ENCODE results near the gene COL23A1.

Gene COL23A1

DNA sequence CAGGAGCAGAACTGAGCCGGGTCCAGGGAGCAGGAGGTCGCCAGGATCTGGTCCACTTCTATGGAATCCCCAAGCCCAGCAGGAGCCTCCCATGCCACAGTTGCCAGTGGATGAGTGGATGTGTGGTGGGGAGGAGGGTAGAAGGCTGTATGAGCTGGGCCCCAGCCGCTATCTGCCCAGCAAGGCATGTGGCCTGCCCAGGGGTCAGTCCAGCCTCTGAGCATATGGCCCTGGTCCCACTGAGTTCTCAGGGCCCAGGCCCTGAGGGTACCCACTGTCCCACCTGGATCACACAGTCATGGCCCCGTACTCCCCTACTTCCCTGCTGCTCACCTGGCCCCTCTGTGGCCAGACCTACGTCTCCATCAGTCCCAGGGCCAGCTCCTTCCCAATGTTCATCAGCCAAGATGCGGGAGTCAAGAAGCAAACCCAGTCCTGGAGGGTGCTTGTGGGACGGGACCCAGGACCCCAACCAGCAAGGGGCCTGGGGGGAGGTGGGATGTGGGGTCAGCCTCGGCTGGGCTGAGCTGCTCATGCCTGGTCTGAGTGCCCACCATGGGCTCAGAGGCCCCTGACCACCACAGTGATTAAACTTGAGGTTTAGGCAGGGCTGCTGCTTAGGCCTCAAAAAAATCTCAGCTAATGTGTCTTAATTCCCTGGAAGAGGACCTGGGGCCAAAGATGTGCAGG is 152.7 kb downstream of the COL23A1 start:
- no peak for DNase-seq (ENCODE audit: low read depth in 2 of 2)

DNA sequence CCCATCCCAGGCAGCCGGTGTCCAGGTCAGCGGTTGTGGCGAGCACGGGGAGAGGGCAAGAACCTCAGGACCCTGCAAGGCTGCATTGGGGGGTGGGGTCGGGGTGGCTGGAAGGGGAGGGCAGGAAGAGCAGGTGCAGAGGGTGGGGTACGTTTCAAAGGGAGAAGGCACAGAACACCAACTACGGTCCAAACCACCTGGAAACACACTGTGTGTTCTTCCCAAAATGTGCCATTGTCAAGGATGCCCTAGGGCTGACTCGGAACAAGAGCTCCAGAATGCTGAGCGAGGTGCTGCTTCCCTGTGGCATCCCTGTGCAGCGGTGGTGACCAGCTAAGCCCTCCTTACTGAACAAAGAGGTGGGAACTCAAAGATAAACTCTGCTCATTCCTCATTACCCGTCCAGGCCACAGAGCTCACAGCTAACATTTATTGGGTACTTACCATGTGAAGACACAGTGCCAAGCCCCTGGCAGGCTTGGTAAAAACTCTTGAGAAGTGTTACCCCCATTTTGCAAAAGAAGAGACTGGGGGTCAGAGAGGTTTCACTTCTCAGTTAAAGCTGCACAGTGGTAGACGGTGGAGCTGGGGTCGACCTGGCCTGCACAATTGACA is 153.8 kb downstream of the COL23A1 start:
- no peak for DNase-seq (ENCODE audit: low read depth in 2 of 2)

DNA sequence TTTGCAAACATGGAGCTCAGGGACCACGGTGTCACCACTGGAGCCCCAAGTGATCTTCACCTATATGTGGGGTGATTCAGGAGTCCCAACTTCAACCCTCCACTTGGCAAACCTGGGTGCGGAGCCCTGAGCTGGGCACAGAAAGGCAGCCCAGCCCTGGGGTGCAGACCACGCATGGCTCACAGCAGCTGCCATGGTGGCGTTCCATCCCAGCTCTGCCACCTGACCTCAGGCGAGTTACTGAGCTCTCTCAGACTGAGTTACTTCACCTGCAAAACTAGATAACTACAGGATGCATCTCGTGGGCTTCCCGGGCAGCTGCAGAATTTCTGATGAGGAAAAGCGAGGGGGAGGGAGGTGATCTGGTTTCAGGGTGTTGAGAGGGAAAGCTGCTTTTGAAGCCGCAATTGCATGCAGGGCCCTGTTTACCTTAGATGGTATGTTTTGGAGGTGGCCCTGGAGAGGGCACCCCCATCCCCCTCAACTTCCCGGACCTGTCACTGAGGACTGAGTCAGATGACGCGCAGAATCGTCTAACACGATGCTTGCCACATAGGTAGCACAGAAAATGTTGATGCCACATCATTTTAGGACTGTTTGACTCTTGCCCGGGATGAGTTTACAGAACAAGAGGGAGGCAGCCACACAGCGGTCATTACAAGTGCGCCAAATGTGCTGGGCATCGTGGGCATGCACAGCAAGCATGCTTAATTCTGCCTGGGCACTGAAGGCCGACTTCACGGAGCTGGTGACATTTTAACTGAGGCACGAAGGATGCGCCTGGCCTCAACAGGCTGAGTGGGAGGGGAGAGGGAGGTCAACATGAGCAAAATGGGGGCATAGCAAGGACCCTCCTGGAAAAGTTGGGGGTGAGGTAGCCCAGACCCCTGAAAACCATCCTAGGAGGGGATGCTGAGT is 154.6 kb downstream of the COL23A1 start:
- DNase-seq (ENCODE audit: low read depth in 2 of 2): no peak

DNA sequence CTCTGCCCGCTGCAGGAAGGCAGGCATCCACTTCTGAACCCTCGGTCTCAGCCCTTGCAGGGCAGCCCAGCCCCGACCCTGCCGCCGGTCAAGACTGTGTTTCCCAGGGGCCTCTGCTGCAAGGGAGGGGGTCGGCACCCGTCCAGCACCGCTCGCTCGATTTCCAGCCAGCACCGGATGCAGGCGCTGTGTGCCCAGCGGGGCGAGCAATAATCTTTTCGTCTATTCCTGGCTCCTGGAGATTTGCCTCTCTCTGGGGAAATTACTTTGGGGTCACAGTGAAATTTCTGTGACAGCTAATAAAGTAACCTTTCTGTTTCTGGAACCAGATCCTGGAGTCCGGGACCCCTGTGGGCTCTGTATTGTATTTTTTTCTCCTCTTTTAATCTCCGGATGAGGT is 155.3 kb downstream of the COL23A1 start:
- no peak for DNase-seq (ENCODE audit: low read depth in 2 of 2)

DNA sequence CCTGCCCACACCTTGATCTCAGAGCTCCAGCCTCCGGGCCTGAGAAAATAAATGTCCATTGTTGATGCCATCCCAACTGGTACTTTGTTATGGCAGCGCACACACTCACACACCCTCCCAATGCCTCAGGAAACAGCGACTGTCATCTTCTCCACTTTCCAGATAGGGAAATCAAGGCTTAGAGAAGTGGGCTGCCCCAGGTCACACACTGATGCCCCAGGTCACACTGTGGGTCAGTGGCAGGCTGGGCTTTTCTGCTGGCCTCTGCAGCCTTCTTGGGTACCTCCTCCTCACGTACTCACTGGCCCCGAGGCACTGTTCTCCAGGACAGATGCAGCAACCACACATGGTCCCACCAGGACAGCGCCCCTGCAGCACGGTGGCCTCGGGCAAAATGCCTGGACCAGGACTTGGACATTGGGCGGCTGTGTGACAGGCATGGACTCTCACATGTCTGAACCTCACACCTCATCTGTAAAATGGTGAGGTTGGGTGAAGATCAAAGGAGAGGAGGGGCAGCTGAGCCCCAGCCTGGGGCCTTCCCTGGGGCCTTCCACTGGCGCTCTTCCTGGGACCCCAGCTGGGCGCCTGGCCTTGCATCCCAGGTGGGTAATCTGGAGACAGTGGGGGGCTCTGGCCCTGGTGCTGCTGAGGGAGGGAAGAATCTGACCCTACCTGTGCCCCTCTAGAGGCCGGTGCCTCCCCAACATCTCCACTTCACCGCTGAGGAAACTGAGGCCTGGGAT is 156.0 kb downstream of the COL23A1 start:
- DNase-seq (ENCODE audit: low read depth in 2 of 2): no peak

DNA sequence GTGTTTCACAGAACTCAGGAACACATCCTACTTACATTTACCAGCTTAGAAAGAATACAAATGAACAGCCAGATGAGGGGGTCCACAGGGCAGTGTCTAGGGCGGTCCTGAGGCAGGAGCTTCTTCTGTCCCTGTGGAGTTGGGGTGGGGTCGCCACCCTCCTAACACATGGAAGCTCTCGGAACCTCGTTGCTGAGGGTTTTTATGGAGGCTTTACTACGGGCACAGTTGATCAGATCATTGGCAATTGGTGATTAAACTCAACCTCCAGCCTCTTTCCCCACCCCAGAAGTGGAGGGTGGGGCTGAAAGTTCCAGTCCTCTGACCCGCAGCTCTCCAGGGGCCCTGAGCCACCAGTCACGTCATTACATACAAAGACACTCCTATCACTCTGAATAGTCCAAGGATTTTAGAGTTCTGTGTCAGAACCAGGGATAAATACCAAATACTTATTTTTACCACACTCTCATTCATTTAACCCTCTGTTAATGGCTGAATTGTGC is 156.9 kb downstream of the COL23A1 start:
- DNase-seq (ENCODE audit: low read depth in 2 of 2): no peak

DNA sequence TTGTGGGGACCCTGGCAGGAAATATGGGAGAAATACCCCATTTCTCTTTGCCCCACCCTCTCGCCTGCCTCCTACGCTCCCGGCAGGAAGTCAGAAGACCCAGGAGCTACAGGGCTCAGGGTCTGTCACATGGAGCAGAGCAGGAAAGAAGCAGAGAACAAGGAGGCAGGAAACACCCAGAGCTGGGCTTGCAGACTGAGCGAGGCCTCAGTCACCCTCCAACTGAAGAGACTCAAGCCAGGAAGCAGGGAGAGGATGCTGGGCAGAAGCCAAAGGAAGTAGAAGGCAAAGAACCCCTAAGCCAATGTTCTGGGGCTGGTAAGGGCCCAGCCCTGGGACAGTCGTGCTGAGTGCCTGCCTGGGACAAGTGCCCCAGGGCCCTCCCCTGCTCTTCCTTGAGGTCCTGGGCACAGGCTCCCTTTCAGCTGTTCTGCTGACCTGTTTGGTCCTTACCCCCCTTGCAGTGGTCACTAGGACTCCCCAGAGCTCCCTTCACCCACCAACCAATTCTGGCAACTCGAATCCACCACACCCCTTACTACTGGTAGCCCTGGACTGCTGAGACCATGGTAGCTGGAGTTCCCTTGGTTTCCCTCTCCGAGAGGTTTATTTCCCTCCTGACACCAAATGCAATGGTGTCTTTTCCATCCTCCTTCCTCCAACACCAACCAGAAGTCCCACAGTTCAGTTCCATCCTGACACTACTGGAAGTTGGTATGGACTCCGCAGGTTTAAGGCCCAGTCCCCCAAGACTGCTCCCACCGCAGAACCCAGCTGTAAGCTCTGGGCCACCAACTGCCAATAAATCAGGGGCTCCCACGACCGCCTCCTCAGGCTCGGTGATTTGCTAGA is 157.5 kb downstream of the COL23A1 start:
- DNase-seq (ENCODE audit: low read depth in 2 of 2): no peak

DNA sequence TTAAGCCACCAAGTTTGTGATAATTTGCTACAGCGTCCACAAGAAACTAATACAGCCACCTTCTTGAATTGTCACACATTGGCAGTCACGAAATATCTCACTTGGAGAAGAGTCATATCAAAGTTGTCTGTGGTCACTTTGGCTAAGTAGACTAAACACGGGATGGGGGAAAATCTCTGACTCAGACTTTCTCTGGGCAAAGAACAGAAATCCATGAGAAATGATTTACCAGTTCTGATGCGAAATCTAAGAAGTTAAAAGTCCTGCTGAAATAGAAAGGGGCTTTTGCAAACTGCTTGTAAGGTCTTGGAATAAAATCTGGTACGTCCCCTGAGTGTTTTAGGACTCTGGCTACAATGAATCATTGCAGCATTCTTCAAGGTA is 158.4 kb downstream of the COL23A1 start:
- no peak for DNase-seq (ENCODE audit: low read depth in 2 of 2)

DNA sequence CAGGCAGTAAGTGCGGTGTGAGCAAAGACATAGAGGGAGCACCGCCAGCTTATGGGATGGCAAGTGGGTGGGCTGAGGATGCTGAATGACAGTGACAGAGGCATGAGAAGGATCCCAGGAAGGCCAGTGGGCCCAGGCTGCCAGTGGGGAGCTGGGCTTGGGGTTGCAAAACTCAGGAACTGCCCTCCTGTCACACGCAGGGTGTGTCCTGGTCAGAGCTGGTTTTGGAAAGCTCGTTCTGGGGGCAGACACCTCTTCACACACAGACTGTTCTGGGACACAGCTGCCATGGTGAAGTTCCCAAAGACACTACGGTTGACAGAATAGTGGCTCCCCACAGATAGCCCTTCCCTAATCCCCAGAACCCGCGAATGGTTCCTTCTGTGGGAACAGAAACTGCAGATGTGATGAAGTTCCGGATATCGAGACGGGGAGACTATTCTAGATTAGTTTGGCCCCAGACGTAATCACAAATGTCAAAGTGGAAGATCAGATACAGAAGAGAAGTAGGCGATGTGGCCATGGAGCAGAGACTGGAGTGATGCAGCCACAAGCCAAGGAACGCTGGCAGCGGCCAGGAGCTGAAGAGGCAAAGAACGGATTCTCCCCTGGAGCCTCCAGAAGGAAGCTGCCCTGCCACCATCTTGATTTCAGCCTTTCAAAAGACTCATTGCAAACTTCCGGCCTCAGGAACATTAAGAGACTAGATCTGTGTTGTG is 159.0 kb downstream of the COL23A1 start:
- DNase-seq (ENCODE audit: low read depth in 2 of 2): no peak

DNA sequence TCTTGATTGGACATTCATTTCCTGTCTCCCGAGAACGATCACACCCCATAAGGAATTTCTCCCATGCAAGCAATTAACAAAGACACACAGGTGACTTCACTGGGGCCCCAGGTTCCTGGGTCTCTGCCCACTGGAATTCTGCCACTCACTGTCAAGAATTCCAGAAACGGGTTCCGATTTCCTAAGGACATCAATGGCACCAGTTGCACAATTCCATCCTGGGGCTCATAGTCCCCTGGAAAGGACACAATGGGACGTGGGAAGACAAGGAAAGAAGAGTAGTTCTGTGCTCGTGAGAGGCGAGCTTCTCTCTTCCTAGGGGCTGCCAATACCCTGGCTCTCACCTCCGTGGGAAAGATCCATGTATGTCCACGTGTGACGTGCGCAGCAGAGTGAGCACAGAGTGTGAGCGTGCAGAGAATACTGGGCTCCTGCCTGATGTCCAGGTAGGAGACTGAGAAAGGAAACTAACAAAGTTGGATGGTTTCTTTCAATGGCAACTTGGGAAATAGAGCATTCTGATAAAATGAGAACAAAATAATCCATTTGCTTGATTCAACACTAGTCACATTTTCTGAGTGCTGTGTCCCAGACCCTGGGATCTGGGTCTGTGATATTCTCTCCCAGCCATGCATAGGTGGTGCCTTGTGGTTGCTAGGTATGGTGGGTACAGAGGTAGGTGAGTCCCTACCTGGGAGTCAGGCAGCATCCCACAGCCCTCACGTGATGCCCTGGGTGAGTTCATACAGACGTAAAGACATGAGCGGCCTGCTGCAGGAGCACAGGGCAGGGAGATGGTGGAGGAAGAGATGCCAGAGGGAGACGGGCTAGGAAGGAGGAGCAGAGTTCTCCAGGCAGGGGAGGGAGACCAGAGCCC is 159.8 kb downstream of the COL23A1 start:
- no peak for DNase-seq (ENCODE audit: low read depth in 2 of 2)

DNA sequence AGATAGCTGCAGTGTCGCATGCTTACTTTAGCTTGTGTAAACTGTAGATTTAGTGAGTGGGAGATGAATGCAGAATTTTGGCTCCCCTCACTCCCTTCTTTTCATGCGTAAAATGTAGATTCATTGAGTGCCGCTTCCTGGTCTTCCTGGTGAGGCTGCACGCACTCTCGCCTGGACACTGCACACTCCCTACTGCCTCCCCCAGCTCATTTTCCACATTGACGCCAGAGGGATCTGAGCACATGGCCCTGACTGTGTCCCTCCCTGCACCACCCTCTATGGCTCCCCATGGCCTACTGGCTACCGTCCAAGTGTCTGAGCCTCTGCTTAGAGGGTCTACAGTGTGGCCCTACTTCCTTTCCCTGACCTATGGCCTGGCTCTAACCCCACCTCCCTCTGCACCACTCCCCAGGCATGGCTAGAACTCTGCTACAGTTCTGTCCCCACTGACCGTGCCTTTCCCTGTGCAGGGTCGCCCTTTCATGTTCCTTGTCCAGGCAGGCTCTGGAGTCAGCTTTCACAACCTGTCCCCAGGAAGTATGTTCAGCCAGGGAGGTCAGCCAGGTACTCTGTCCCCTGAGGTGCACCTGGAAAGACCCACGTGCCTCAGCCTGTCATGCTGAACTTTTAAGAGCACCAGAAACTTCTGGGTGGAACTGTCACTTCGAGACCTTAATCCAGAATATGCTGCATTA is 160.6 kb downstream of the COL23A1 start:
- no peak for DNase-seq (ENCODE audit: low read depth in 2 of 2)

DNA sequence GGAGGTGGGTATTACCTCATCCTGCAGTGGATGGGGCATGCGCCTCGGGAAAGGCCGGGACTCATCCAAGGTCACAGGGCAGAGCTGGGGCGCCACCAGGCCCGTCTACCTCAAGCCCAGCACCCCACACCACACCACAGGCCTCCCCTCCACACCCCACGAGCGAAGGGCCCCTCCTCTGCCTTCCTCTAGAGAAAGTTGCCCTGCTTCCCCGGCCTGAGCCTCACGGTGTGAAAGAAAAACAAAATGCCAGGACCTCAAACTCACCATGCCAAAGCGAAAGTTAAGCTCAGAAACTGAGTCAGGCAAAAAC is 161.1 kb downstream of the COL23A1 start:
- DNase-seq (ENCODE audit: low read depth in 2 of 2): no peak

DNA sequence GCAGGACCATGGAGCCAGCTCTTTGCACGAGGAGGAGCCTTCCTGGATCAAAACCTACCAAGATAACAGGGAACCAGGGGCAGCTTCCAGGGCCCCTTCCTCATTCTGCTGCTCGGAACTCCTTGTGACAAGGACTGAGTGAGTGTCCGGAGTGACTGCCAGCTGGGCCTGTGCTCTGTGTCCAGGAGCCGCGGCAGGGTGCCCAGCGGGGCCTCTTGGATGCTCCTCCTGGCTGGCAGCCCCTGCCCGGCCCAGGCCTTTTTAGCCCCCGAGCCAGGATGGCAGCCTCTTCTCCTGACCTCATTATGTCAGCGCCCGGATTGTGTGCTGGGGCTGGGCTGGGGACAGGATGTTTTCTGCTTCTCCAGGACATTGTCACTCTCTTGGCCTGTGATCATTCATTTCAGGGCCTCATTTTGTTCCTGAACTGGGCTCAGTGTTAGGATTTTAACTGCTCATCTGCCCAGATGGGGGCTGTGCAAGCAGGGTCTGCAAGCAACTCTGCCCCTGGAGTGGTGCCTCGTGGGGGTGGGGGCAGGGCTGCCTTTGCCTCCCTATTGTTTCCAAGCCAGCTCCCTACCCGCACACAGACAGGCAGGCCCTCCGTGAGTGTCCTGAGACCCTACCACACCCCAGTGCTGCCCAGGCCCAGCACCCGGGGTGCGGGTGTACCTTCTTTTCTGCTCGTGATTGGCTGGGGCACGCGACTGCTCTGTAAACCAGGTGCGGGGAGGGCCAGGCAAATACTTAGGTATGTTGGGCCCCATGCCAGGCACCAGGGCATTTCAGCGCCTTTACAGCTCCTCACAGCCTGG is 161.6 kb downstream of the COL23A1 start:
- DNase-seq (ENCODE audit: low read depth in 2 of 2): no peak

DNA sequence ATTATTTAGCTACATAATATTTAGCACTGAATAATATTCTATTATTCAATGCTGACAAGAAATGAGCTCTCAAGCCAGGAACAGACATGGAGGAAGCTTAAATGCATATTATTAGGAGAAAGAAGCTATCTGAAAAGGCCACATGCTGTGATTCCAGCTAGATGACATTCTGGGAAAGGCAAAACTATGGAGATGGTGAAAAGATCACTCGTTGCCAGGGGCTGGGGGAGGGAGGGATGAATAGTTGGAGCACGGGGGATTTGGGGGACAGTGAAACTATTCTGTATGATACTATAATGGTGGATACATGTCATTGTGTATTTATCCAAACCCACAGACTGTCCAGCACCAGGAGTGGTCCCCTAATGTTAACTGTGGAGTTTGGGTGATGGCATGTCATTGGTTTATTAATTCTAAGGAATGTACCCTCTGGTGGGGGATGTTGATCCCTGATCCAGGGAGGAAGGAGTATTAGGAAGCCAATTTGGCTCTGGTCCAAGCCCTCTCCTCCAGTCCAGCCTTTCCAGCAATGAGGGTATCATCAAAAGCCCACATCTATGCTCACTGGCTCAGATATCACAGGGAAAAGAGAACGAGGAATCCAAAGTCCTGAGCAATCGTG is 162.5 kb downstream of the COL23A1 start:
- DNase-seq (ENCODE audit: low read depth in 2 of 2): no peak

DNA sequence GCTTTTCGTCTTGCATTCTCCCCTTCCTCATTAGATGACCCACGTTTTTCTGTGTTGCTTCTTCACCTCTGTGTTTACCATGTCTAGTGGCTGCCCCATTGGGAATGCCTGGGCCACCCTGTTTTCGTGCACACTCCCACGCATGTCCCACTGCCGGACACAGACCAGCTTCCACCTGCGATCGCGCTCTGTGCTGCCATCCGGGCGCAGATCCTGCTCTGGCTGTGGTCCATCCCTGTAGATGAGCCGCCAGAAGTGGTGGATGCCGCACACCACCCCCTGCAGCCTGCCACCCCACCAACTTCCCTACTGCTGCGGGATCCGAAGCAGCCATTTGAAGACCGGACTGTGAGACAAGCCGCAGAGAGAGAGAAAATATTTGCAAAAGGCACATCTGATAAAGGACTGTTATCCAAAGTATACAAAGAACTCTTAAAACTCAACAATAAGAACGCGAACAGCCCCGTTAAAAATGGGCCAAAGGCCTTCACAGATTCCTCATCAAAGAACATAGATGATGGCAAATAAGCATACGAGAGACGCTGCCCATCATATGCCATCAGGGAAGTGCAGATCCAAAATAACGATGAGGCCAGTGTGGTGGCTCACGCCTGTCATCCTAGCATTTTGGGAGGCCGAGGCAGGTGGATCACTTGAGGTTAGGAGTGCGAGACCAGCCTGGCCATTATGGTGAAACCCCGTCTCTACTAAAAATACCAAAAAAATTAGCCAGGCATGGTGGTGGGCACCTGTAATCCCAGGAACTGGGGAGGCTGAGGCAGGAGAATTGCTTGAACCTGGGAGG is 163.7 kb downstream of the COL23A1 start:
- no peak for DNase-seq (ENCODE audit: low read depth in 2 of 2)

DNA sequence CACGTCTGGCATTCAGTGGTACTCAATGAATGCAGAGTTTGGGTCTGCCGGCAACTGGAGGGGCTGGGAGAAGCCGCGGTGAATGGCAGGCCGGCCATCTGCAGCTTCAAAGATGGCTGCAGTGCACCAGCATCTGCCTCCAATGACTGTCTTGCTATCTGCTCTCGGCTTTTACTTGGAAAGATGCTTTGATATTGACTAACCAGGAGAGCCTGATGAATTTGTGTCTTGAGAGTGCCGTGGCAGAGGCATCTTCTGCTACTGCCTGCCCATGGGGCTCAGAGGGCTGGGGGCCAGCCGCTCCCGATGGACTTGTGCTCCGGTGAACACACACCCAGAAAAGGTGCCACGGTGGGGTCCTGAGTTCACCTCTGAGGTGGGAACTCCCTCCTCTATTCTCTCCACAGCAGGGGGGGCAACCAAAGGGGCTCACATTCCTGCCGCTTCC is 164.5 kb downstream of the COL23A1 start:
- DNase-seq (ENCODE audit: low read depth in 2 of 2): no peak

DNA sequence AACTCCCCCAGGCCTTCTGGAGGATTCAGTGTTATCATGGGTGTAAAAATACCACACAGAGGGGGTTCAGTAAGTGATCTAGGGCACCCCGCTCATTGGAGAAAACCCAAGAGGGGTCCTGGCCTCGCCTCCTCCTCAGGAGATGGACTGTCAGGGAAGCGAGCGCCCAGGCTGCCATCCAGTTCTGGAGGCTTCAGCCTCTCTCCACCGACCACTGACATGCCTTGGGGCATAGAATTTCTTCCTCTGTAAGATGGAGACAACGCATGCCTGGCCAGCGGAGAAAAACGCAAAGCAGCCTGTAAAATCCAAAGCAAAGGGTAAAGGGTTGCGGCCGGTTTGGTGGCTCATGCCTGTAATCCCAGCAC is 165.4 kb downstream of the COL23A1 start:
- DNase-seq (ENCODE audit: low read depth in 2 of 2): no peak
